Body of pancreas (tissue), 4 donors: ENCODE data around the gene MTG1.

Source experiments
- CTCF ChIP-seq, 7 experiments: fragments of 450-650 bp in 4 of 7; fragments of 200-600 bp in 3 of 7; sonication (generic) in 3 of 7; IDR thresholded peaks; one replicate each; pipeline ENCODE4 v1.5.1; 2016 to 2019; ENCODE audit warnings: antibody characterized with exemption in 7 of 7
- POLR2A ChIP-seq, 3 donors: fragments of 450-650 bp; IDR thresholded peaks; one replicate each; pipeline ENCODE4 v1.6.1; 2016; ENCODE audit warnings: antibody characterized with exemption in 3 of 3, mild to moderate bottlenecking in 2 of 3

GRCh38 chr10:133456041-133456951 is 62.3 kb downstream of the MTG1 start:
- TF ChIP-seq CTCF (IDR thresholded peaks at IDR 0.05) (no peak), POLR2A (IDR thresholded peaks at IDR 0.05) (no peak)
